Adipocyte (in vitro differentiated cells): ENCODE data around the gene TMC6.
"Not testable (repeated sequence)": the region's sequence is repeated elsewhere in the genome, so short reads cannot be mapped to it uniquely, and the experiment has no call there.

Source experiments
- DNase-seq: peaks from one replicate; pipeline ENCODE4 v3.0.0-alpha.2; 2015; ENCODE audit warnings: low read depth
- H3K27me3 ChIP-seq: replicated peaks from 2 replicates; pipeline ENCODE4 v1.7.0; 2013; ENCODE audit warnings: mild to moderate bottlenecking, low read length, moderate library complexity; ENCODE audit not compliant: control insufficient read depth, insufficient read depth
- H3K36me3 ChIP-seq: 2 replicates; pipeline ENCODE4 v1.7.0; 2013; ENCODE audit warnings: low read length, mild to moderate bottlenecking, moderate library complexity; ENCODE audit not compliant: control insufficient read depth, insufficient read depth, severe bottlenecking
- H3K4me1 ChIP-seq: 2 replicates; pipeline ENCODE4 v1.7.0; 2013; ENCODE audit warnings: mild to moderate bottlenecking, low read length, moderate library complexity; ENCODE audit not compliant: control insufficient read depth, insufficient read depth
- H3K4me3 ChIP-seq: 2 replicates; pipeline ENCODE4 v1.7.0; 2013; ENCODE audit warnings: mild to moderate bottlenecking, low read length, moderate library complexity
- H3K9ac ChIP-seq: 2 replicates; pipeline ENCODE4 v1.7.0; 2013; ENCODE audit warnings: mild to moderate bottlenecking, low read length, moderate library complexity
- H3K9me3 ChIP-seq: 2 replicates; pipeline ENCODE4 v1.7.0; 2013; ENCODE audit warnings: mild to moderate bottlenecking, low read length, moderate library complexity; ENCODE audit not compliant: control insufficient read depth

TMC6 gene

GRCh38 chr17:78069695-78070094 is 58.9 kb downstream of the TMC6 start:
- H3K36me3 ChIP-seq, result peaks cover 44% of the 10 kb centered on the region
- no peak for DNase-seq
- H3K9me3 ChIP-seq, result peaks cover 4% of the 10 kb centered on the region

GRCh38 chr17:78066976-78067375 is 61.6 kb downstream of the TMC6 start:
- H3K4me3 ChIP-seq, H3K4me1 ChIP-seq, H3K9me3 ChIP-seq, H3K27me3 ChIP-seq, DNase-seq, H3K9ac ChIP-seq: not testable (repeated sequence)
- peaks cover 18% of the 10 kb centered on the region for H3K36me3 ChIP-seq

More at GRCh38 chr17:78069695-78070094, 58.9 kb downstream of the TMC6 start:
- Histone ChIP-seq H3K4me3 (no peak overlapping the region), H3K9ac (no peak overlapping the region), H3K27me3 (no peaks in the 10 kb centered on the region), H3K4me1 (no peaks in the 10 kb centered on the region)

GRCh38 chr17:78064708-78065107 is 63.8 kb downstream of the TMC6 start:
- H3K9ac ChIP-seq, result no peak overlapping the region
- no peaks in the 10 kb centered on the region for H3K27me3 ChIP-seq
- H3K4me3 ChIP-seq, result no peak overlapping the region
- DNase-seq, result no peak
- no peaks in the 10 kb centered on the region for H3K9me3 ChIP-seq
- no peaks in the 10 kb centered on the region for H3K4me1 ChIP-seq
- H3K36me3 ChIP-seq, result peaks cover 13% of the 10 kb centered on the region

GRCh38 chr17:78063489-78063888 is 65.1 kb downstream of the TMC6 start:
- Histone ChIP-seq H3K9ac (no peak overlapping the region), H3K4me3 (no peak overlapping the region), H3K9me3 (no peaks in the 10 kb centered on the region), H3K36me3 (peaks cover 9% of the 10 kb centered on the region), H3K27me3 (no peaks in the 10 kb centered on the region), H3K4me1 (peaks cover 3% of the 10 kb centered on the region)
- DNase-seq, result no peak

GRCh38 chr17:78062596-78062995 is 66.0 kb downstream of the TMC6 start:
- Histone ChIP-seq H3K36me3 (peaks cover 9% of the 10 kb centered on the region), H3K4me1 (peaks cover 3% of the 10 kb centered on the region), H3K9ac (no peak overlapping the region), H3K4me3 (no peak overlapping the region), H3K27me3 (no peaks in the 10 kb centered on the region), H3K9me3 (no peaks in the 10 kb centered on the region)
- no peak for DNase-seq
